OCI-LY7 (cell line): ENCODE data around the gene STPG4. TPM values are rescaled to one million over a fixed set of nuclear protein-coding genes. Genes with fewer than 3 reads are reported as not detected.

Experiments
- BruUV-seq: library from RNA; stranded (reverse); fragments of 400-500 nt; replicated peaks from 2 replicates; lab custom pipeline; 2021; lab: Mats Ljungman, UMichigan
- CTCF ChIA-PET: fragments of 300-600 bp; sonication (Branson Sonifier 250); formaldehyde crosslinking; loops from one replicate; lab custom pipeline; 2022; ENCODE audit warnings: antibody characterized with exemption; ENCODE audit not compliant: unreplicated experiment; lab: Charles Lee
- POLR2A ChIA-PET: fragments of 300-600 bp; sonication (Branson Sonifier 250); formaldehyde crosslinking; loops from one replicate; lab custom pipeline; 2022; ENCODE audit warnings: antibody characterized with exemption; lab: Charles Lee
- DNase-seq: peaks from one replicate; pipeline ENCODE4 v3.0.0-alpha.2; 2015; ENCODE audit warnings: low spot score
- H2AFZ ChIP-seq: fragments of 200-600 bp; sonication (generic), shearing (Covaris generic); 2 replicates; pipeline ENCODE4 v1.6.1; 2014; ENCODE audit warnings: mild to moderate bottlenecking, antibody characterized with exemption, low read length, moderate library complexity
- H3K27ac ChIP-seq: fragments of 200-600 bp; sonication (generic); 2 replicates; pipeline ENCODE4 v1.5.1; 2014; ENCODE audit warnings: mixed run types, low read depth, mild to moderate bottlenecking, moderate library complexity, low read length, inconsistent platforms; ENCODE audit not compliant: poor library complexity, severe bottlenecking
- H3K36me3 ChIP-seq: fragments of 200-600 bp; sonication (generic); 2 replicates; pipeline ENCODE4 v1.6.1; 2014; ENCODE audit warnings: mild to moderate bottlenecking, antibody characterized with exemption, low read length, moderate library complexity, mixed read lengths; ENCODE audit not compliant: insufficient read depth
- H3K4me1 ChIP-seq: fragments of 200-600 bp; sonication (generic); 2 replicates; pipeline ENCODE4 v1.5.1; 2014; ENCODE audit warnings: mild to moderate bottlenecking, low read length; ENCODE audit not compliant: insufficient read depth, poor library complexity, severe bottlenecking
- H3K4me2 ChIP-seq: fragments of 200-600 bp; sonication (generic); 2 replicates; pipeline ENCODE4 v1.6.1; 2014; ENCODE audit warnings: mild to moderate bottlenecking, low read length
- H3K4me3 ChIP-seq: fragments of 200-600 bp; sonication (generic); 2 replicates; pipeline ENCODE4 v1.5.1; 2014; ENCODE audit warnings: mild to moderate bottlenecking, low read depth, low read length; ENCODE audit not compliant: poor library complexity, severe bottlenecking
- H3K79me2 ChIP-seq: fragments of 200-600 bp; sonication (generic); 2 replicates; pipeline ENCODE4 v1.6.1; 2016; ENCODE audit warnings: low read depth, mild to moderate bottlenecking, low read length, moderate library complexity, mixed read lengths; ENCODE audit not compliant: insufficient read depth
- H3K9me2 ChIP-seq: fragments of 200-600 bp; sonication (generic); 2 replicates; pipeline ENCODE4 v1.6.1; 2016; ENCODE audit warnings: mild to moderate bottlenecking, low read length, mixed read lengths; ENCODE audit not compliant: insufficient read depth
- H3K9me3 ChIP-seq: fragments of 200-600 bp; sonication (generic); 2 replicates; pipeline ENCODE4 v1.6.1; 2014; ENCODE audit warnings: mild to moderate bottlenecking, mixed run types, low read length, mixed read lengths
- H4K20me1 ChIP-seq: fragments of 200-600 bp; sonication (generic); 2 replicates; pipeline ENCODE4 v1.6.1; 2014; ENCODE audit warnings: mild to moderate bottlenecking, antibody characterized with exemption, low read length, moderate library complexity, mixed read lengths; ENCODE audit not compliant: insufficient read depth
- EZH2phosphoT487 ChIP-seq: fragments of 200-600 bp; sonication (generic); IDR thresholded peaks from 2 replicates; pipeline ENCODE4 v1.6.1; 2018; ENCODE audit warnings: low read depth, borderline replicate concordance, mild to moderate bottlenecking, mixed run types, antibody characterized with exemption, low read length, moderate library complexity, mixed read lengths
- intact Hi-C: fragments of 100-400 bp; cut with micrococcal nuclease; formaldehyde crosslinking; loops from one replicate; pipeline ENCODE4 v1.10.0; 2022; ENCODE audit not compliant: unreplicated experiment
- total RNA-seq, 2 experiments: library from RNA; depleted of rRNA in 1 of 2; stranded (reverse); fragments of >200 nt in 1 of 2; shearing (Covaris generic) in 1 of 2; gene quantifications; 2 replicates each; pipeline ENCODE4 v1.2.3, GENCODE V29; 2014 to 2022
- TF ChIP-seq, protein P1 (sequence below): fragments of 200-600 bp; sonication (generic); conservative IDR thresholded peaks from 2 replicates; pipeline ENCODE4 v1.5.1; 2014; ENCODE audit warnings: mild to moderate bottlenecking, antibody characterized with exemption, low read length, moderate library complexity, mixed read lengths

Gene STPG4
- total RNA-seq, 2 experiments from 2014 or later, result 0.68 TPM; not detected in 1

DNA sequence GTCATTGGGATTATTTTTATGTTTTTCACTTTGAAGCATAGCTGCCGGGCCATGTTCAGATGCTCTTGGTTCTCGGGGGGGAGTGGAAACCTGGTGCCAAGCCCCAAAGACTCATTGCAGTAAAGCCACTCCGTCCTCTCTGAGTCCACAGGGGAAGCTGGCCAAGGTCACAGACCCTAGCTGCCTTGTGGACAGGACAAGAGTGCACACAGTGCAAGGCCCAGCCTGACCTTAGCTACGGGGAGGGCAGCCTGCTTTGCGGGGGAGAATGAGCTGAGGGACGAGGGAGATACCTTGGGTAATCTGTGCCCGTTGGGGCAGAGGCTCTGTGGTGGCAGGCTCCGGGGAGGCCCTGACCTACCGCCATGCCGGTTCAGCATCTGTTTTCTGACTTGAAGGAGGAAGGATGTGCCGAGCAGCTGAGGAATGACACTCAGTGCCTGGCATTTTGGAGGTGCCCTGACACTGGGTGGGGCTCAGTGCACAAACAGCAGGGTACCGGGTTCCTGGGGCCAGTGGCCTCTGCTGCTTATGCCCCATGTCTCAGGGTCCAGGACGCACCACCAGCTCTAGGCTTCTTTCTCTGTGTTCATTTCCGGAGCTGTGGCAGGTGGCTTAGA, 87.2 kb downstream of the STPG4 start:
- POLR2A ChIA-PET, result interaction anchor here (0.6 kb wide), 1 partner anchor 1565 kb away, joined by 4 read pairs; no protein-coding TSS in a partner anchor
- no peaks in the 10 kb centered on the region for H3K79me2 ChIP-seq
- no peak overlapping the region for H3K4me2 ChIP-seq
- no peaks in the 10 kb centered on the region for H3K9me2 ChIP-seq
- no peaks in the 10 kb centered on the region for H3K9me3 ChIP-seq
- TF ChIP-seq, protein P1, sequence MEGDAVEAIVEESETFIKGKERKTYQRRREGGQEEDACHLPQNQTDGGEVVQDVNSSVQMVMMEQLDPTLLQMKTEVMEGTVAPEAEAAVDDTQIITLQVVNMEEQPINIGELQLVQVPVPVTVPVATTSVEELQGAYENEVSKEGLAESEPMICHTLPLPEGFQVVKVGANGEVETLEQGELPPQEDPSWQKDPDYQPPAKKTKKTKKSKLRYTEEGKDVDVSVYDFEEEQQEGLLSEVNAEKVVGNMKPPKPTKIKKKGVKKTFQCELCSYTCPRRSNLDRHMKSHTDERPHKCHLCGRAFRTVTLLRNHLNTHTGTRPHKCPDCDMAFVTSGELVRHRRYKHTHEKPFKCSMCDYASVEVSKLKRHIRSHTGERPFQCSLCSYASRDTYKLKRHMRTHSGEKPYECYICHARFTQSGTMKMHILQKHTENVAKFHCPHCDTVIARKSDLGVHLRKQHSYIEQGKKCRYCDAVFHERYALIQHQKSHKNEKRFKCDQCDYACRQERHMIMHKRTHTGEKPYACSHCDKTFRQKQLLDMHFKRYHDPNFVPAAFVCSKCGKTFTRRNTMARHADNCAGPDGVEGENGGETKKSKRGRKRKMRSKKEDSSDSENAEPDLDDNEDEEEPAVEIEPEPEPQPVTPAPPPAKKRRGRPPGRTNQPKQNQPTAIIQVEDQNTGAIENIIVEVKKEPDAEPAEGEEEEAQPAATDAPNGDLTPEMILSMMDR, result no peak
- no peak for TF ChIP-seq EZH2phosphoT487
- intact Hi-C loops, result no loop called here
- H2AFZ ChIP-seq, result no peak overlapping the region
- H3K4me3 ChIP-seq, result no peak overlapping the region
- peaks cover 77% of the 10 kb centered on the region for H3K36me3 ChIP-seq
- H3K27ac ChIP-seq, result no peak overlapping the region
- H3K4me1 ChIP-seq, result peaks cover 19% of the 10 kb centered on the region
- H4K20me1 ChIP-seq, result no peaks in the 10 kb centered on the region
- no TSS peak for BruUV-seq
- CTCF ChIA-PET, result no interaction called here
- DNase-seq, result no peak

DNA sequence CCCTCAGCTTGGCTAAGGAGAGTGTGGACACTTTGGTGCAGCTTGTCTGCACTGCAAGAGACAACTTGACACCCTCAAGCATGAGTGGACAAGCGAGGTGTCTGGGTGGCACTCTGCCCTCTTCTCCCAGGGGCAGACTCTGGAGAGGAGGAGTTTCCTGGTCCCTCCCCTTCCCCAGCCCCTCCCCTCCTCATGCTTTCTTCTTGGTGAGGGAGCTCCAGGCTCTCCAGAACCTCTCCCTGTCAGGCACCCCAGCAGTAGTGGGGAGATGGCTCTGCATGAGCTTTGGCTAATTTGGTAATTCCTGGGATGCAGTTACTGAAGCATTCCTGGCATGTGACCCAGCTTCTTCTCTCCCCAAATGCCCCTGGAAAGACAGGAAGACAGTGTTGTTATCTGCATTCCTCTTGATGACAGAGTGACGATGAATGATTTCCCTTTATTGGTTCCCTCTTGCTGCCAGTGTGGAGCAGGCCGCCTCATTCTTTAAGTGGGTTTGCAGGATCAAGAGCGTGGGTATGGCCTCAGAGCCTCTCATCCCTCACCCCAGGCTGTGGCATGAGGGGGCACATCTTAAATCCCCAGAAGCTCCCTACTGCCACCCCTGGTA, 89.2 kb downstream of the STPG4 start:
- peaks cover 77% of the 10 kb centered on the region for H3K36me3 ChIP-seq
- H3K9me2 ChIP-seq, result no peaks in the 10 kb centered on the region
- H3K9me3 ChIP-seq, result no peaks in the 10 kb centered on the region
- no peak overlapping the region for H3K4me3 ChIP-seq
- CTCF ChIA-PET, result interaction anchor here (0.6 kb wide), 1 partner anchor 211 kb away, joined by 17 read pairs; no protein-coding TSS in a partner anchor
- no peaks in the 10 kb centered on the region for H3K4me1 ChIP-seq
- TF ChIP-seq EZH2phosphoT487, result no peak
- TF ChIP-seq, protein P1, result no peak
- intact Hi-C loops, result no loop called here
- no TSS peak for BruUV-seq
- H4K20me1 ChIP-seq, result no peaks in the 10 kb centered on the region
- POLR2A ChIA-PET, result interaction anchor here (0.6 kb wide), 1 partner anchor 69 kb away, joined by 3 read pairs; no protein-coding TSS in a partner anchor
- no peak overlapping the region for H3K27ac ChIP-seq
- no peak for DNase-seq
- H3K79me2 ChIP-seq, result no peaks in the 10 kb centered on the region
- no peak overlapping the region for H3K4me2 ChIP-seq
- no peak overlapping the region for H2AFZ ChIP-seq

DNA sequence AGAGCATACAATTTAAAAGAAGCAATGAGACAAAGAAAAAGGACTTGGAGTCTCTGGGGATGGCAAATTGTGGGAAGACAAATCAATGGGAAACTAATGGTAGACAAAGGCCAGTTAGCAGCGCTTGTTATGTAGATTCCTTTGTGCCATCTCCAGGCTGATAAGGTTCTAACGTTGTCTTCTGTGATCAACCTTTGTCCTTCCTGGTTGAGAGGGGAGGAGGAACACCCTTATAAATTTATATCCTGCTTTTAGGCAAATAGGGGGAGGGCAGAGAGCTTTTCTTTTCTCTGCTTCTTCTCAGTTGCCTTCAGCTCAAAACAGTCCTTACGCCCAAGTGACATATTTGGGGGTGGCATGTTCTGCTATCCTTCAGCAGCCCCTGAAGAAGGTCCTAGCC, 89.8 kb downstream of the STPG4 start:
- POLR2A ChIA-PET, result no interaction called here
- no peaks in the 10 kb centered on the region for H4K20me1 ChIP-seq
- H3K79me2 ChIP-seq, result no peaks in the 10 kb centered on the region
- no peak overlapping the region for H3K4me3 ChIP-seq
- H3K9me3 ChIP-seq, result no peaks in the 10 kb centered on the region
- H3K9me2 ChIP-seq, result no peaks in the 10 kb centered on the region
- CTCF ChIA-PET, result no interaction called here
- H3K27ac ChIP-seq, result no peak overlapping the region
- H3K36me3 ChIP-seq, result peaks cover 80% of the 10 kb centered on the region
- no TSS peak for BruUV-seq
- intact Hi-C loops, result no loop called here
- no peak for TF ChIP-seq EZH2phosphoT487
- TF ChIP-seq, protein P1, result no peak
- no peak for DNase-seq
- H2AFZ ChIP-seq, result no peak overlapping the region
- H3K4me1 ChIP-seq, result no peaks in the 10 kb centered on the region
- no peak overlapping the region for H3K4me2 ChIP-seq
